Measurements from ENCODE around the gene DTX3.

DNA sequence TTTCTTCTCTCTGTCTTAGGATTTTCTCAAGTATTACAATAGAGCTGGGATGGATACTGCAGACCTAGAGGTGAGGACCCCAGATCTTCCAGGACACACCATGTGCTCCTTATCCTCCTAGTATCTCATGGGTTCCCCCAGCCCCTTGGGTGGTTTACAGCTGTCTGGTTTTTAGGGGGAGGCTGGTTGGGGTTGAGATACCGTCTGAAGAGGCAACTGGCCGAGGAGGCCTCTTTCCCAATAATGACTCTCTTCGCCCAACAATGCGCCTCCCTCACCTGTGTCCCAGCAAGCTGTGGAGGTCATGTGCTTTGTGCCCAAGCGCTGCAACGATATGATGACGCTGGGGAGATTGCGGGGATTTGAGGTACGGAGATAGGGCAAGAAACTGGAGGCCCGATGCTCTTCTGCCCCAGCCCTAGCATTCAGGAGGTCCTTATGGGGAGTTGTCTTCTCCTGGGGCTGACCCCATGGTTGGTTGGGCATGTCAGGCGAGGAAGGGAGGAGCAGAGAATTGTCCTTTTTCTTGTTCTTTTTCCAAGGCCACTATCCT is 10.4 kb downstream of the DTX3 start:
- no peak for TF ChIP-seq POLR2A (IDR thresholded peaks at IDR 0.05)
- no peak for TF ChIP-seq POLR2AphosphoS5 (IDR thresholded peaks at IDR 0.05)
- TF ChIP-seq CTCF (IDR thresholded peaks at IDR 0.05 in 8 of 11, conservative IDR thresholded peaks at IDR 0.05 in 3 of 11): no peak
